NCI-H1105 (cell line): ENCODE data around the gene ABLIM3.

Experiments used
- DNase-seq: peaks from one replicate; lab custom pipeline; 2025; lab: John Stamatoyannopoulos, UW

Gene ABLIM3

DNA sequence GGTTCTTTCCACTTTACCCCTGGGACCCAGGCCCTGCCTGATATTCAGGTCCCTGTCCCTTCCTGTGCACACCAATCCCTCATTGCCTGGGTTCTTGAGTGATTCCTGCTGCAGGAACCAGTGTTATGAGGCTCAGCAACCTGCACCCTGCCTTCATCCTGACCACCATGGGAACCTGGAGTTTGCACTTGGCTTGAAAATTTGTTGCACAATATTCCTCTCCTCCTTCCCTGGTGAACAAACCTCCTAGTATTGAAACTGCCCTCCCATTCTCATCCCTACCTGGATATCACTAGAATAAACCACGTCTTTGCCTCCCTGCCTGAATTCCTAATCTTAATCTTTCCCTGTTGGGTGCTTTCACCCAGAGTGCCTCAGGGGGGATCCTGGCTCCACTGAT is 78.3 kb downstream of the ABLIM3 start:
- DNase-seq: no peak

DNA sequence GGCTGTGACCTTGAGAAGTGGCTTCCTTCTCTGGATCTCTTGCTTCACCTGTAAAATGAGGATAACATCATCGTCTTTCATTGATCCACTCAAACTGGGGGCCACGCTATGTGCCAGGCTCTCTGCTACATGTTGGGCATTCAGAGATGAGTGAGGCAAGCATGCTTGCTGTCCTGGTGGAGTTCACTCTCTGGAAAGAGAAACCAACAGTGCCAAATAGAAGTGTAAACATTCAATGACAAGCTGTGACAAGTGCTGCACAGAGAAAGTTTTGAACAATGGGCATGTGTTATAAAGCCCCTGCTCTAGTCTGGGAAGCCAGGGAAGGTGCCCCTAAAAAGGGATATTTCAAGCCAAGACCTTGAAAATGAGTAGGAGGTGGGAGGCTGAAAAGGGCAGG is 79.5 kb downstream of the ABLIM3 start:
- no peak for DNase-seq

DNA sequence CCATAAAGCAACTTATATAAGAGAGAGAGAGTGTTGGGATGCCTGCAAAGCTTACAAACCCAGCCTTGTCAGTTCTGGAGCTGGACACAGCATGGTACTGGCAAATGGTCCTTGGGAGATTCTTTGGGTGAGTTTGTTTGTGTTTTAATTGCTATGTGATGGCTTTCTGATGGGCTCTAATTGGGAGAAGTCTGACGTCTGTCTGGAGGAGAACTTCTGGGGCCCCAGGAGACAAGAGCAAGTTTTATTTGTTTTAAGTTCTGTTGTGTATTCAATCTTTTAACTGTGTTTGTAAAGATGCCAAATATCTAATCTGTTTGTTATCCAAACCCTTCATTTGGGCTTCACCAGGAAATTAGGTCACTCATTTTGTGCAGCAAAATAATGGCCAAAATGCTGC is 80.0 kb downstream of the ABLIM3 start:
- DNase-seq: no peak

DNA sequence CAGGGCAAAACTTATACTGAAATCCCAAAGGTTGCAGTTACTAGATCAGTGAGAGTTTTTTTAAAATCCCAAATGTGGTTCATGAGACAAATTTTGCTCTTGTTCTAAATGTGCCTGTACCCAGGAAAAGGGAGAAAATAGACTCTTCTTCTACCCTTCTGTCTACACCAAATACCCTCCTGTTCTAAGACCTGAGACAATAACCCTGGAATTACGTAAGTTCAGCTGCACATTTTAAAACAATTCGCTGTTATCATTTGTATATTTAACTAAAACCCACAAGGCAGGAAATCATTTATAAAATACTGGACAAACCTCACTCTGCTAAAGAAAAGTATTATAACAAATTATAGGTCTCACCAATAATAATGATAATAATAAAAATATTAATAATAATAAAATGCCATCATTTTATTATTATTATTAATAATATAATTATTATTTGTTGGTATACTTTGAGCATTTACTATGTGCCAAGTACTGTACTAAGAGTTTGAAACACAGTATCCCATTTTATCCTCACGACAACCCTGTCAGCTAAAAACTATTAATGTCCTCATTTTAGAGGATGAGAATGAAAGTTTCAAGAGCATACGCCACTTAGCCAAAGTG is 80.5 kb downstream of the ABLIM3 start:
- DNase-seq: no peak

DNA sequence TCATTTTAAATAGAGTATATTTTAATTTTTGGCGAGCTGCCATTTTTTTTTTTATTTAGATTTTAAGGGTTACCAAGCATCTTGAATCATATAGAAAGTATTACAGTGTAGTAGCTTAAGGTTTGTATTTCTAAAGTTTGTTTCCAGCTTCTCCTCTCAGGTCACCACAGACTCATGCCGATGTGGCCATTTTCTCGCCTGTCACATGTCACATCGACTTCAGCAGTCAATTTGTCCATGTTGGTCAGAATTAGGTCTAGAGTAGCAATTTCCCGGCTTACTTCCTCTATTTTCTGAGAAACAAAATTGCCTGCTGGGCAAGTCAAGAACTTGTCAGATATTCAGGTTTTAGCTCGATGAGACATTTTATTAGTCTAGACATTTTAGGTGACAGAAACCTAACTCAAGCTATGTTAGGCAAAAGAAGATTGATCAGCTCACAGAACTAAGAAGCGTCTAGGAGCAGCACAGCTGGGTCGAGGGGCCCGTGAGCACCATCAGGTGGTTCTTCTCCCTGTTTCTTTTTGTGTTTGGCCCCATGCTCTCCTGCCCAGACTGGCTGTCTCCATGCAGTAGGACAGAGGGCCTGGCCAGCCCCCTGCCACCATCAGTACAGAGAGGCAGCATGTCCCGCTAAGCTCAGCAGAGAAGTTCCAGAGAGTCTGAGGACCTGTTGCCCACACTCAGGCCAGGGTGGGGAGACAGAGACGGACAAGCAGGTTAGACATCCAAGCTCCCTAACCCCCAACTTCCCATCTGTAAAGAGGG is 82.0 kb downstream of the ABLIM3 start:
- DNase-seq: no peak

DNA sequence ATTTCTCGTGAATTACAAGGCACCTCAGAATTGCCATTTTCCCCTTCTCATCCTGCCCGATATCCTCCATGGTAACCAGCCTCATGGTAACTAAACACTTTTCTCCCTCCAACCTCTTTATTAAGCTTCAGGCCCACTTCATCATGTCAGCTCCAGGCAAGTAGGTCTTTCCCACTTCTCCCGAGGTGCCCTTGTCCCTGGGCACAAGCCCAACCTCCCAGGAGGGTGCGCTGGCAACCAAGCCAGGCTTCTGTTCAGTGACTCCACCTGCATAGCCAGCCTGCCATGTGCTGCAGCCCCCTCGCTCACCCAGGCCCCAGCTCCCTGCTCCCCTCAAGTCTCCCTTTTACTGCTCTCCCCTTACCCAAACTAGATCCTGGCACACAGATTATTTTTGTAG is 83.0 kb downstream of the ABLIM3 start:
- no peak for DNase-seq

DNA sequence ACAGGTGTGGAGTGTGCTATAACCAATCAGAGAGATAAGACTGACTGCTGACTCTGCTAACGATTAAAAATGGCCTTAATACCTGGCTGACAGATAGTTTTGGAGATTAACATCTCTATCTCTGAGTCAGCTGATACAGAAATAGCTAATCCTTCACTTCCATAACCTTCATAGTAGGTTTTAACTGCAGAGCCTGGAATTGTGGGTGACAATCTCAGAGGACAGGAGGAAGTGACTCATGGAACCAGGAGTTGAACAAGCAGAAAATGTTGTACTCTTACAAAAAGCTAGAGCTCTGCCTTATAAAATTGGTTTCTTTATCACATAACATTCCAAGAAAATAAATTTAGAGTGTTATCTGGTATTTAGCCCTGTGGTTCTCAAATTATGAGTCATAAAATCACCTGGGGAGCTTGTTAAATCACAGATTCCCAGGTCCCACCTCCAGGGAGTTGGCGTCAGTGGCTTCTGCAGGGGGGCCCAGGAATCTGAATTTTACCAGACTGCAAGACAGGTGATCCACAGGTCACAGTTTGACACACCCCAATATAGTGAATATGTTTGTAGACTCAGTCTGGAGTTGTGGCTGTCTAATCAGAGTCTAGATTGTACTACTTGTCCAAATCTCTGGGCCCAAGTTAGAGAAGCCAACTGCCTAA is 86.0 kb downstream of the ABLIM3 start:
- DNase-seq: no peak

DNA sequence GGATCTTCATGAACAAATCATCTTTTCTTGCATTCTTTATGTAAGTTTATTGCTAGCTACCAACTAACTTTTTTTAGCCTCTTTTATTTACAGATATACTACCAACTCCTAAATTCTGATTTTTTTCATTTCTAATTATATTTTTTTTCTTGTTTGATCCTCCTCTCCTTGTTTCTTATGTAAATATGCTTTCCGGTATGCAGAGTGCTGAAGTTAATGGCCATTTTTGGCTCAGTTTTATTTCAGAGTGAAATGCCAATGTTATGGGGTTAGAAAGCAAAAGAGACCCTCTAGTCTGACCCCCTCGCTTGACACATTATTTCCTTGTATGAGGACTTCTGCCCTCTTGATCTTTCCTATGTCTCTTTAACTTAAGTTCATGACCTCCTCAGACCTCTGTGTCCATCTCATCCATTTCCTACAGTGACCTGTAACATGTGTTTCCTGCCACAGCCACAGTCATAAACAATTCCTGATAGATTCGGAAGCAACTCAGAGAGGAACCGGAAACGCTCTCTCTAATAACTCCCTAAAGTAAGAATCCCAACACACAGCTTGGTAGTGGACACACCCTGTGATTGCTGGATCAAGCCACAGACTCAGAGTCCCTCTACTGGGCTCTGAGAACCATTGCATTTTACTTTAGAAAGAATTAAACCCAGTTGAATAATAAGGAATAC is 87.5 kb downstream of the ABLIM3 start:
- no peak for DNase-seq

DNA sequence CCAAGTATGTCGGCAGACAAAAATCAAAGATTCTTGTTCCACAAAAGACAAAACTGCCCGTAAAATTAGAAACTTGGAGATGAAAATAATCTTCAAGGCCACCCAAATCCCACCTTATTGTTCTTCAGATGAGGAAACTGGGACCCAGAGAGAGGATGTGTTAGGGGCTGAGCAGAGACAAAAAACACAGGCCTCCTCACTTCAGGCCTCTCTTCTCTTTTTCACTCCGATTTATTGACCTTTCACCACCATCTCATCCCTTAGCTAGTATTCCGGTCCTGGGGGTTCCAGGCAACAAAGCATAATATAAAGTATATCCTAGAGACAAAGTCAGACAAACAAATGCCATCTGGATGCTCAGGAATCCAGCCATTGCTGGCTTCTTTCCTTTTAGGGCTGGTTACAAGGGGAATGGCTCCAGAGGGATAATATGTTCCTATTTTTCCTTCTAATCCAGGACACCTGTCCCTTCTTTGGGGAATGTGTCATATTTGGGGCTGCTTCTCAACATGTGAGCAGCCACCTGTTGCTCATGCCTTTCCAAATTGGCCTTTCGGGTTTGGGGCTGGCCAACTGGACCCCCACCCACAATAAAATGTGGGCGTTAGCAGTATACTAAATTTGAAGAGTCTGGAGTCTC is 88.1 kb downstream of the ABLIM3 start:
- no peak for DNase-seq

DNA sequence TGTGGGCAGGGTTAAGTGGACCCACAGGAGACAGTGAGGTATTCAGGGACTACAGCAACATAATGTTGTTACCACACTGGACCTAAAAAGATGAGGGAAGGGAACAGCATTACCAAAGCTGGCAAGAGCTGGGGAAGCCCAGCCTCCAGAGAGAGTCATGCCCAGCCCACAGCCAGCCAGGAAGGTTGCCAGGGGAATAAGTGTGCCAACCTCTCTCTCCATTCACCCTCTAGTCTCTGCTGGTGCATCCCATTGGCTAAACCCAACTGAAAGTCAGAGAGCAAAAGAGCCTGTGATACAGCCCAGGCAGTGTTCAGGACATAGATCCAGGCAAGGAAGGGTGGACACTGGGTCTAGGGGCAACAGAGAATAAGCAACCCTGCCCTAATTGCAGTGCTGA is 94.5 kb downstream of the ABLIM3 start:
- DNase-seq: no peak

DNA sequence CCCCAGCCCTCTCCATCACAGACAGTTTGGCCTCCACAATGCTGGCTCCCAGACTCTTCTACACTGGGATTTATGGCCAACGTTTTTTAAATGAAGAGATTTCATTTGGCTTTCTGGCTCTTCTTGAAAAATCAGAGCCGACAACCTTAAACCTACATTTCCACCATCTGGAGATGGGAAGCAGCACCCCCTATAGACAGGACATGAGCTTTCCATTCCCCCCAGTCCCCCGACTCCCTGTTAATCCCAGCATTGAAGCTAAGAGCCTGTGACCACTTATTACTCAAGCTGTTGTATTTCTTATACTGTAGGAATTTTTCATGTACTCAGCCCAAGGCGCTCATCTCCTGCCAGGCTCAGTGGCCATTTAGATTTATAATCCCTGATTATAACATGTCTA is 96.4 kb downstream of the ABLIM3 start:
- DNase-seq: no peak

DNA sequence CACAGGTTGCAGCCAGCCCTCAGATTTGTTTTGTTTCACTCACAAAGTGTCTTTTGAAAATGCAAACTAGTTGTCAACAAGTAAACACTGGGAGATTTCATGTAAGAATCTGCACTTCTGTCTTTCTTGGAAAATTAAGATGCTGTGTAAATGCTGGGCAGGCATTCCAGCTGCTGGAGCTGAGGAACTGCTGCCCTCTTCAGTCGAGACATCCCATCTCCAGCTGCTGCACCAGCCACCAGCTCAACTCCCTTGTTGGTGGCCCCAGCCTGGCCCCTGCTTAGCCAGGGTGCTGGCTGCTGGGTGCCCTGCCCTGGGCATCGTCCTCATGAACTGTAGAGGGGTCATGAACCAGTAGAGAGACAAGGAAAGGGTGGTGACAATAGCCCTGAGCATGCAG is 97.2 kb downstream of the ABLIM3 start:
- no peak for DNase-seq

DNA sequence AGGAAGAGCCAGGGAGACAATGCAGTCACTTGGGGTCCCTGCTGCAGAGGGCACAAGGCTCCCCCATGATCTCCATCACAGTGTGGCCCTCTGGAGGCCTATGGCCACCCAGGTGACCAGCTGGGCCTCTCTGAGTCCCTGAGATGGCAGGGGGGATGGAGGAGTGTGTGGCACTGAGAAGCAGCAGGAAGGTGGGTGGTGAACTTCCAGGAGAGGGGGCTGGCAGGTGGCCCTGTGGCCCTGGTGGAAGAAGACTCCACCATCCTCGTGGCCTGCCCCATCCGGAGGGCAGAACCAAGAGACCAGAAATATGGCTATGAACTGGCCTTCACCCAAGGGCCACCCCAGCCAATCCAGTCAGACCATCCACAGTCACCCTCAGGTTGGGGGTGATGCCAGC is 98.6 kb downstream of the ABLIM3 start:
- DNase-seq: no peak

DNA sequence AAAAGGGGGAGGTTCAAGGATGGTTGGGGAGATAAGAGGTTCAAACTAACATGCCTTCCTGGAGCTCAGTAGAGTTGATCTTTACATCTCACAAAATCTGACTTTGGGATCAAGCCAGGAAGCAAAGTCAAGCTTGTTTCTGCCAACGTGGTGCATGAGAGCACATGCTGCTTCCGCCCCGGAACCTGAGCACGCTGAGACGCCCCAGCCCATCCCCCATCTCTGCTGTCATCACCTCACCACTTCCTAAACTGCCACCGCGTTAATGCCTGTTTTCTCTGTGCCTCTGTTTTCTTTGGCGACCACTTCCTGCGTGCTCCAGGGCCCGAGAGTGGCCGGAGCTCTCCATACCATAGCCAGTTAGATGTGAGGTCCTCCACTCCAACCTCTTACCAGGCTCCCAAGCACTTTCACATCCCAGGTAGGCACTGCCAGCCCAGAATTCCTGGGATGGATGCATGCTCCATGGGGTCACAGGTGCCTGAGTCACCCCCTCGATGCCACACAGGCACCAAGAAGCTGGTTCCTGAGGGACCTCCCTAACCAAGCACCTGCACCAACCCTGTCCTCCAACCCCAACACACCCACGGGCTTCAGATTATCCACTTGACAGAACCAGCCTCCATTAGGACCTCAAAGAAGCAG is 99.2 kb downstream of the ABLIM3 start:
- DNase-seq: no peak

DNA sequence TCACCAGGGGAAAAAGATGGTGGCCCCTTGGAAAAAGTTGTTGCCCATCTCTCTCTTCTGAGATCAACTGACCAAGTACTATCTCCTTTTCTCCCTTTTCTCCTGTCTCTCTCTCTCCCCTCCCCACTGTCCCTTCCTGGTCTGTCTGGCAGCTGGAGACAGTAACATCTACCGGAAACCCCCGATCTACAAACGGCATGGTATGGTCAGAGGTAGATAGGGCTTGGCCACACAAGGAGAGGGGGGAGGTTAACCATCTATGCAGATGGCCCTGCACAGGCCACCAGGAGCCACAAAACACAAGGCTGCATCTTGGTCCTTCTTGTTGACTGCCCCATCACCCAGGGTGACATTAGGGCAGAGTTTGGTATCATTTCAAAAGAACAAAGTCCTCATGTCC is 101.0 kb downstream of the ABLIM3 start:
- no peak for DNase-seq

DNA sequence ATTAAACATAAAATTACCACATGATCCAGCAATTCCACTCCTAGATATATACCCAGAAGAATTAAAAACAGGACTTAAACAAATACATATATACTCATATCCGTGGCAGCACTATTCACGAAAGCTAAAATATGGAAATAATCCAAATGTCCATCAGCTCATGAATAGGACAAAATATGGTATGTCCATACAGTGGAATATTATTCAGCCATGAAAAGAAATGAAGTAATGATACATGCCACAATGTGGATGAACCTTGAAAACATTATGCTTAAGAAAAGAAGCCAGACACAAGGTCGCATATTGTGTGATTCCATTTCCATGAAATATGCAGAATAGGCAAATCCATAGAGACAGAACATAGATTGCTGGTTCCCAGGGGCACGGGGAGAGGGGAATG is 105.6 kb downstream of the ABLIM3 start:
- DNase-seq: no peak

DNA sequence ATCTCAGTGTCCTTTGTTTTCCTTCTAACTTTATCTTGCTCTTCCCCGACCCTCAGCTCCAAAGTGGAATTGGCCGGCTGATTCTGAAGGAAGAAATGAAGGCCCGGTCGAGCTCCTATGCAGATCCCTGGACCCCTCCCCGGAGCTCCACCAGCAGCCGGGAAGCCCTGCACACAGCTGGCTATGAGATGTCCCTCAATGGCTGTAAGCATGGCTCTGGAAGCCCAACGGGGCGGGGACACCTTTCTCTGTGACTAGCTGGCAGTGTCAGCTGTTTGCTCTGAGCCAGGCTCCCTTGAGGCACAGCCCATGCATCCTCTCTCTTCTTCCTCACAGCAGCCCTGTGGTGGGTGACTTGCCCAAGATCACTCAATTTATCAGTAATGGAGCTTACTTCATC is 106.4 kb downstream of the ABLIM3 start:
- no peak for DNase-seq

DNA sequence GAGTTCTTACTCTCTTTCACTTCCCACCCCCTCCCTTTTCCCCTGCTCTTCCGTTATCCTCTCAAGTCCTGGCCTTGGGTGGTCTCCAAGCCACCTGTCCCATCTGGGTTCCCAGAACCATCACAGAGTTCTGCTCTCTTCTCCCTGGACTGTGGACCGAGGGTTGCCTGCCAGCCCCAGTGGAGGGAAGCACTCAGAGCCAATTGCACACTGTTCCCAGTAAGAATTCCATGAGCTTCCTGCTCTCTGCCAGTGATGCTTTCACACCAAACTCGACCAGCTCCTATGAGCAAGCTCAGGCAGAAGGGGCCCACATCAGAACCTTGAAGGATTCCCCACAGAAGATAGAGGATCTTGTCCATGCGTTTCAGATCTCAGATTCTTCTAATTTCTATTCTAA is 110.3 kb downstream of the ABLIM3 start:
- DNase-seq: no peak

DNA sequence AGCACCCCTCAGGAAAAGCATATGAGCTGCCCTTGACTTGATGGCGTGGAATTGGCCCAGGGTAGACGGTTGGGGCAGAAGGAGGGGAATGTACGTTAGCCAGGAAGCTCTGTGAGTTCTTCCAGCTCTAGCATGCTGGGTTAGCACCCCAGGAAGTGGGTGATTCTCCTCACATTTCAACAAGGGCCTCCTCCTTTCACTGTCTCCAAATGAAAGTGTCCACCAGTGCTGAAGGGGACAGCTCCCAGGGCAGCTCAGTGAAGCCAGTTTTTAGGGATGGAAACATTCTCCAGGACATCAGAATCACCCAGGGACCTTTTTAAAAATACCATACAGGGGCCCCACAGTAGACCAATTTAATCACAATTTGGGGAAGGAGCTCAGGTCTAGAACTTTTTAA is 113.2 kb downstream of the ABLIM3 start:
- DNase-seq: no peak

DNA sequence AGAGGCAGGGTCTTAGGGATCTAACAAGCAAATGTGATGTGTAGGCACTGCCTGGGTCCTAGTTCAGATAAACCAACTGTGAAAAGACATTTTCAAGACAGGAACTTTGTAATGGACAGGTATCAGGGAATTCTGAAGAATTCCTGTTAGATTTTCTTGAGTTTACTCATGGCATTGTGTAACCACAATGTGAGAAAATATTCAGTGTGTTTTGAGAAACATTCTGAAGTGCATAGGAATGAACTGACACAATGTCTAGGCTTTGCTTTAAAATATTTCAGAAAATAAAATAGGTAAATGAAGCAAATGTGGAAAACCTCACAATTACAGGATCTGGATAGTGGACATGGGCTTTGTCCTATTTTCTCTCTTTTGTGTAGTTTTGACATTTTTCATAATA is 115.2 kb downstream of the ABLIM3 start:
- DNase-seq: no peak

DNA sequence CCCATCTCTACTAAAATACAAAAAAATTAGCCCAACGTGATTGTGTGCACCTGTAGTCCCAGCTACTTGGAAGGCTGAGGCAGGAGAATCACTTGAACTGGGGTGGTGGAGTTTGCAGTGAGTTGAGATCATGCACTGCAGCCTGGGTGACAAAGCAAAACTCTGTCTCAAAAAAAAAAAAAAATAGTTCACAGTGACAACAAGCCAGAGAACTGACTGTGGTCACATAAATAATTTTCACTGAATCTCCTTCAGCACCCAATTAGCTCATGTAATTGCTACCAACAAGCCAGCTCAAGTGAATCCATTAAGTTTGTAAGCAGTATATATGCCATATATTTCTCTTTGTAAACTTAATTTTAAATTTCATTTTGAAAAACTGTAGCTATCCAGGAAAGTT is 115.8 kb downstream of the ABLIM3 start:
- no peak for DNase-seq
